G401 (cell line): ENCODE results near the gene GCNT1. TPM values are rescaled to one million over a fixed set of nuclear protein-coding genes. Genes with fewer than 3 reads are reported as not detected.
"Not testable (repeated sequence)": the region's sequence is repeated elsewhere in the genome, so short reads cannot be mapped to it uniquely, and the experiment has no call there.

Experiments used
- DNase-seq: peaks from one replicate; pipeline ENCODE4 v3.0.0-alpha.2; 2015; ENCODE audit warnings: low spot score
- in situ Hi-C: cut with HindIII; loops from 2 replicates; pipeline ENCODE4 v1.10.0; 2016; ENCODE audit warnings: low sequenced_read_pairs, mixed read lengths
- total RNA-seq: library from RNA; depleted of rRNA; stranded (reverse); fragments of >200 nt; shearing (Covaris generic); gene quantifications from 2 replicates; pipeline ENCODE4 v1.2.3, GENCODE V29; 2014

GCNT1 gene
- total RNA-seq, 1 experiment from 2014 or later = 1.5 TPM

GRCh38 chr9:76475686-76476085 is 16.7 kb downstream of the GCNT1 start:
- DNase-seq = no peak
- in situ Hi-C loops = no loop called here

DNA sequence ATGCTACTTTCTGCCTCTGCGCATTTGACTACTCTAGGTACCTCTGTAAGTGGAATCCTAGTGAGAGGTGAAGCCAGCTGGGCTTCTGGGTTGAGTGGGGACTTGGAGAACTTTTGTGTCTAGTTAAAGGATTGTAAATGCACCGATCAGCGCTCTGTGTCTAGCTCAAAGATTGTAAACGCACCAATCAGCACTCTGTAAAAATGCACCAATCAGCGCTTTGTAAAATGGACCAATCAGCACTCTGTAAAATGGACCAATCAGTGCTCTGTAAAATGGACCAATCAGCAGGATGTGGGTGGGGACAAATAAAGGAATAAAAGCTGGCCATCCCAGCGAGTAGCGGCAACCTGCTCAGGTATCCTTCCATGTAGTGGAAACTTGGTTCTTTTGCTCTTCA is 18.8 kb downstream of the GCNT1 start:
- in situ Hi-C loops, DNase-seq: not testable (repeated sequence)

- in situ Hi-C loops = no loop called here
- no peak for DNase-seq
Measured at GRCh38 chr9:76478226-76478625, 19.2 kb downstream of the GCNT1 start.

GRCh38 chr9:76479337-76479736 is 20.4 kb downstream of the GCNT1 start:
- in situ Hi-C loops, DNase-seq: not testable (repeated sequence)

- no peak for DNase-seq
- in situ Hi-C loops = no loop called here
Measured at GRCh38 chr9:76486151-76486550, 27.2 kb downstream of the GCNT1 start.

GRCh38 chr9:76490249-76490990 is 31.4 kb downstream of the GCNT1 start:
- in situ Hi-C loops = no loop called here
- no peak for DNase-seq

DNA sequence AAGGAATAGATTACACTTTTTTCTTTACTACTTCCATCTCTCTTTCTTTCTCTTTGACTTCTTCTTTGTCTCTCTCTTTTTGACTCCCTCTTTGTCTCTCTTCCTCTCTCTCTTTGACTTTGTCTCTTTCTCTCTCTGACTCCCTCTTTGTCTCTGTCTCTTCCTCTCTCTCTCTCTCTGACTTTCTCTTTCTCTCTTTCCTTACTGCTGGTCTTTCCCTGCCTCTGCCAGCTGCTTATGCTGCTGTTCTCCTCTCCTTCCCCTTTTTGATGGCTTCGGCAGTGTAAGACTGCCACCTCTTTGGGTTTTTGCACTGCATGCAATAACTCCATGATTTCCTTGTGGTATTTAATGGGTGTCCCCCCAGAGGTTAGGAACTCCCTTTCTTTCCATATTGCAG is 32.1 kb downstream of the GCNT1 start:
- in situ Hi-C loops, DNase-seq: not testable (repeated sequence)

- DNase-seq, in situ Hi-C loops: not testable (repeated sequence)
Measured at GRCh38 chr9:76493496-76493895, 34.5 kb downstream of the GCNT1 start.

DNA sequence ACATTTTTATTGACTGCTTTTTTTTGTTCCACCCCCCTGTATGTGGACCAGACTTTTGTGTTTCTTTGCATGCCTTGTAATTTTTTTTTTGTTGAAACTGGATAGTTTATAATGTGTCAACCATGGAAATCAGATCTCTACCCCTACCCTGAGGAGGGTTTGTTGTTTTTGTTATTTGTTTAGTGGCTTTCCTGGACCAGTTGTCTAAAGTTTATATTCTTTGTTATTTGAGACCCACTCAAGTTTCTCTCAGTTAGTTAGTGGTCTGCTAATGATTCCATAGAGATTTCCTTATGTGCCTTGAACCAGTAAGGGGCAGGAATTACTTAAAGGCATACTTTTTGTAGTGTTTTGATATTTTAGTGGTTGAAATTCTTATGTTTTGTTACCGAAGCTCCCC is 41.1 kb downstream of the GCNT1 start:
- in situ Hi-C loops = no loop called here
- no peak for DNase-seq

GRCh38 chr9:76502746-76503145 is 43.8 kb downstream of the GCNT1 start:
- in situ Hi-C loops = no loop called here
- DNase-seq = no peak

- no peak for DNase-seq
- in situ Hi-C loops = no loop called here
Measured at GRCh38 chr9:76510041-76510440, 51.1 kb downstream of the GCNT1 start.

DNA sequence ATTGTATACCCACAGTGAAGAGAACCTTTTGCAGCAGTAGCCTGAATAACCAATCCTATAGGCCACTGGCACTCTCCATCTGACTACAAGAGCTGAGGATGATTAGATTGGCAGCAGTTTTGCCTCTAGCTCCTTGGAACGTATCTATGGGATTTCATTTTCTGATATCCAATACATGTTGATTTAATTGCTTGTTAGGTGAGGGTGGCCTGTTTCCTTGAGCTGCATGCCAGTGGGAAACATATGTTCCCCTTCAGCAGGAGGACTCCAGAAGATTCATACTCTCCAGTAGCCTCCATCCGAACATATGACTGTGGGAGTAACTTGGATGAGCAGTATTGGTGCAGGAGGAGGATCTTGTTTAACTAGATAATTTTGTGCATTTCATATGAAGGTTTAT is 51.5 kb downstream of the GCNT1 start:
- no peak for DNase-seq
- in situ Hi-C loops = no loop called here

DNA sequence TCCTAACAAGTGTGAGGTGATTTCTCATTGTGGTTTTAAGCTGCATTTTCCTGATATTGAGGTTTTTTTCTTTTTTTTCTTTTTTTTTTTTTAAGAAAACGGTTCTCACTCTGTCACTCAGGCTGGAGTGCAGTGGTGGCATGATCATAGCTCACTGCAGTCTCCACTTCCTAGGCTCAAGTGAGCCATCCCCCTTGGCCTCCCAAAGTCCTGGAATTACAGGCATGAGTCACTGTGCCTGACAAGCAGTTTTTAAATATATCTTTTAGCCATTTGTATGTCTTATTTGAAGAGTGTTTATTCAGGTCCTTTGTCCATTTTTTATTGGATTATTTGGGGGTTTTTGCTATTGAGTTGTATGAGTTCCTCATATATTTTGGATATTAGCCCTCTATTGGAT is 53.8 kb downstream of the GCNT1 start:
- no peak for DNase-seq
- in situ Hi-C loops = no loop called here

- in situ Hi-C loops = no loop called here
Measured at GRCh38 chr9:76516350-76516749, 57.4 kb downstream of the GCNT1 start.

GRCh38 chr9:76516871-76517270 is 57.9 kb downstream of the GCNT1 start:
- in situ Hi-C loops = no loop called here
- DNase-seq = no peak

More at GRCh38 chr9:76516350-76516749, 57.4 kb downstream of the GCNT1 start:
- DNase-seq = no peak

DNA sequence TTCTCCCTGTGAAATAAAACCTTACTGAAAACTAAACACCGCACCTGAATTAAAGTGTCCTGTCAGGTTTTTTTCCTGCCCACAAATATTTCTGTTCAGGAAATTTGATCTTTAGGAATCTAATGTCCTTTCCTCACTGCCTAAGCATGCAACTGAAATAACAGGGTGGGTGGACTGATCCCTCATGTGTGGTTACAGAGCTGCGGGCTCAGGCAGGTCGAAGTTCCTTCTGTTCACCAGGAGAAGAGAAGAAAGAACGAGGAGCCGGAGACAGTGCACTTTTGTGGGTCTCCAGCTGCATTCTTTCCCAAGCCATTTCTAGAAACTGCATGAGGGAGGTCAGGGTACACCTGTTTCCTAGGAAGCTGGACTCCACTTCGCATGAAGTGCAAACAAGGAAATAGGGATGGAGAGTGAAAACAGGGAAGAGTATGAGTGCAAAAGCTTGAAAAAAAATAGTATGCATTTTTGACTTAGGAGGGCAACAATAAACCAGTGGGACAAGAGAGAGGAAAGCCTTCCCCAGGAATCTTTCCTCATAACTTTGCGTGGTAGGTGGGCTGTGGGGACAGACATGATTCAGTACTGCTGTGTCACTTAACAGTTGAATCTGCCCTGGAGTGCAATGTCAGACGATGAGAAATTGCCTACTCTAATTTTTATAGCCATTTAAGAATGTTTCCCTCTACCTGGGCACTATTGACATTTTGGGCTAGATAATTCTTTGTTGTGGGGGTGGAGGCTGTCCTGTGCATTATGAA is 60.3 kb downstream of the GCNT1 start:
- DNase-seq = no peak
- in situ Hi-C loops = no loop called here

DNA sequence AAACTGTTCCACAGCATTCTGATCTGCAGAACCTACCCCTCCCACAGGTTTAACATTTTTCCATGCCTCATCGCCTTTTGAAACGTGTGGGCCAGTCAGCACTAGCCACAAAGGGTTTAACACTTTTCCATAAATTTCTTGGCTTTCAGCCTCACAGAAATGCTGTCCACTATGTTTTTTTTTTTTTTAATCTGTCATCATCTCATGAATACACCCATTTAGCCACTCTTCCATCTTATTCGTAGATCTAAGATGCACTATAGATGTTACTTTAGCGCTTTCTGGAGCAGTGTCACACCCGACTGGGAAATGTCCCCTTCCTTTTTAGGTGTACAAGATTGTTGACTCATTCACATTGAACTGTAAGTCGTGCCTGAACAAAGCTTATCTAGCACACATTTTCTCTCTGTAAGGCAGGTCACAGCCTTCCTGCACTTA is 62.3 kb downstream of the GCNT1 start:
- no peak for DNase-seq
- in situ Hi-C loops = no loop called here

GRCh38 chr9:76521906-76522305 is 62.9 kb downstream of the GCNT1 start:
- in situ Hi-C loops = no loop called here
- DNase-seq = no peak

- in situ Hi-C loops, DNase-seq: not testable (repeated sequence)
Measured at GRCh38 chr9:76523617-76524200, 64.7 kb downstream of the GCNT1 start.

GRCh38 chr9:76525196-76525595 is 66.2 kb downstream of the GCNT1 start:
- in situ Hi-C loops = no loop called here

More at GRCh38 chr9:76525196-76525595, 66.2 kb downstream of the GCNT1 start:
- no peak for DNase-seq
